Measurements from ENCODE around the gene GRIP2.

The GRIP2 gene

DNA sequence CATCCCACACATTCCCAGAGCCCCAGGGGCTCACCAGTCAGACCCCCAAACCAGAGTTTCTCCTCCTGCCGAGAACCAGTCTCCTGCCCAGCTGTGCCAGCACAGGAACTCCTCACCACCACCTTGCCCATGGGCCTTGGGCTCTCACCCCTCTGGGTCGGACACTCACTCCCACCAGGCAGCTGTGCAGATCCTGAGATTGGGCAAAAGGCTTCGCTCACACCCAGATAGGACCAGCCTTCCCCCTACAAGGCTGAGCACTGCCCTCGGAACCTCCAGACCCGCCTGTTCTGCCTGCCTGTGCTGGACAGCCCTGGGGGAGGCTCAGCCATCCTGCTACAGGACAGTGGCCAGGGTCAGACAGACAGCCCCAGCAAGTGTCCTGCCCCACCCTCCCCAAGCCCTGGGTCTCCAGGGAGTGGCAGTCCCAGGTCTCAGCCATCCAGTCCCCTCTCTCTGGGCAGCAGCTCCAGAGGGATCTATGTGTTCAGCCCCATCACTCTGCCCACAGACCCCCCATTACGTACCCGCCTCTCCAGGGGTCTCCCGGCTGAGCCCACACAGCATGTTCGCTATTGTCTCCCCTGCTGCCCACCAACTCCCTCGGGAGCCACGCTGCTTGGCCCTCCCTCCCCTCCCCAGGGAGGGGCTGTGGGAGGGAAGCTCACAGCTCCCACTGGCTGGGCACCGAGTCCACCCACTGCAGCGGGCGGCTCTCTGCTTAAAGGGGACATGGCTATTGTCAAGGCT is at the start of gene GRIP2:
TSS of gene GRIP2 (minus strand) at position 601 of the 750 bp plus-strand sequence. CDS start at position 567, 34 bp downstream.
- DNase-seq: no peak

- DNase-seq: no peak
These were observed 48.4 kb upstream of the GRIP2 start for GRCh38 chr3:14588425-14589112.

DNA sequence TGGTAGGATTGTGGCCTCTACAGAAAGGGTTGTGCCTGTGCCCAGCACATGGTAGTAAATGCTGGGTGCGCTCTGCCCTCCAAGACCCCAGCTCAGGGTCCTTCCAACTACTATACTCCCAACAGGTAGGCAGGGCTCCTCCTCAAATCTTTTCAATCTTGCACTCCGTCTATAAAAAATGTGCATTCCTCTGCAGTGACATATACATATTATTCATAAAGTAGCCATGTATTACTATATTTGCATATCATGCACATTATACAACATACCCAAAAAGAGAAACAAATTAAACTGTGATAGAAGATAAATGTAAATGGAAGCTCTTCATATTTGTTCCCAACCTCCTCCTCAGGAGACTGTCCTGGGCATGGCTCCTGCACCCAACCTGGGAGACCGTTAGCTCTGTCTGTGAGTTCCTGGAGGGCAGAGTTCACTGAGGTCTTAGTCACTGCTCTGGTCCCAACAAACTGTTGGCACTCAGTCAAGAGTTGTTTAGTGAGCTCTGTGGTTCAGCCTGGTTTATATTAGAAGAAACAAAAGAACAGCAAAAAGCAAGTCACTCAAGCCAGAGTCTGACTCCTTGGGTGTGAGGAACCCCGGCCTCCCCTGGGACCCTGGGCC is 47.7 kb upstream of the GRIP2 start:
- DNase-seq: no peak

DNA sequence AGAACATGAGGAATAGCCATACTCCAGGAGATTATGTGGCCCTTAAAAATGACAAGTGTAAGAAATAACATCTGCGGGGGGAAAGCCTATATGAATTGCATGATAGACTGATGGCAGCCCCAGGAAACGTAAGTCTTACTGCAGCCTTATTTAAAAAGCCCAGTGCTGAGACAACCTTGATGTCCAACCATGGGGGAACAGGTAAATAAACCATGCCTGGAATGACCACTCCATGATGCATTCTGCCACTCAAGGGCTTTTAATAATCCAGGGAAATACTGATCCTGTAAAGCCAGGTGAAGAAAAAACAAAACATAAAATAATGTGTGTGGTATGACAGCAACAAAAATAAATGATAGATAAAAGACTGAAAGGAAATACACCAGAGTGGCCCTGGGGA is 46.5 kb upstream of the GRIP2 start:
- DNase-seq: no peak

- DNase-seq: no peak
These were observed 43.5 kb upstream of the GRIP2 start for GRCh38 chr3:14583548-14584091.

- DNase-seq: no peak
These were observed 41.9 kb upstream of the GRIP2 start for GRCh38 chr3:14582045-14582410.

DNA sequence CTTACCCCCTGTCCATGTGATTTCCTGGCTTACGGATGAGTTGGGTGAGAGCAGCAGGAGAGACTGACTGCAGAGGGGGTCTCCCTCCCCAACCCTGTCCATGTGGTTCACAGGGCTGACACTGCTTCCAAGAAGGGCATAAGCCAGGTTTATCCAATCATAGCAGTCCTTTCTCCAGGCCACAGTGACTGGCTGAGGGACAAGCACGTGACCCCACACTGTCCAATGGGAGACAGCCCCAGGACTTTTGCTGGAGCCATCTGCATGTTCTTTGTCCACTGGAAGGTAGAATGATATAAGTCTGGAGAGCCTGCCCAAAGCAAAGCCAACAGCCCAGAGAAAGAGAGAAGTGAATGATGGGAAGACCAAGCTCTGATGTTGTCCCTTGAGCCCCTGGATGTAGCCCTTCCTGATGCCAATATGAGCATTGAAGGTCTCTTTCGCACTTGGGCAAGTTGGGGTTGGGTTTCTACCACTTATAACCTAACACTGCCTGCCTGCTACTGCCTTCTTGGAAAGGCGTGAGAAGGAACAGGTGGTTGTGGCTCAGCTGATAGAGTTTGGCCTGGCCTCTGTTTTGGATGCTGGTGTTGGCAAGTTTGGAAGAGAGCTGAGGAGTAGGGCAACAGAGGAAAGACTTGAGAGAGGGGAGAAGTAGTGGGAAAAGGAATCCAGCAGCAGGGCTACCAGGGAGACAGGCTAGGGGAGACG is 41.3 kb upstream of the GRIP2 start:
- no peak for DNase-seq

GRCh38 chr3:14577897-14578296 is 37.8 kb upstream of the GRIP2 start:
- no peak for DNase-seq

DNA sequence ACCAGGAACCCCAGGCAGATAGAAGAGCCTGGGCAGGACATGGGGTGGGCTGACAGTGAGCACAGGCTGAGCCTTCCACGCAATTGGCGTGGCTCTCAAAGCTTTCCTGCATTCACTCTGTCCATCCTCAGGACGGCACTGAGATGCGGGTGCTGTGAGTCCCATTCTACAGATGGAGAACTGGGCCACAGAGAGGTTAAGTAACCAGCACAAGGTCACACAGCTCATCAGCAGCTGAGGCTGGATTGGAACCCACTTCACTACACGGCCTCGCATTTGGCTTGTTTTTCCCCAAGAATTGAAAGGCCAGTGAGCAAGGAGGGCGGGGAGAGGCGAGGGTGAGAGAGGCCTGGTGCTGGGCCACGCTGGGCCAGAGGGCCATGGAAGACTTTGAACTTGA is 36.0 kb upstream of the GRIP2 start:
- no peak for DNase-seq

DNA sequence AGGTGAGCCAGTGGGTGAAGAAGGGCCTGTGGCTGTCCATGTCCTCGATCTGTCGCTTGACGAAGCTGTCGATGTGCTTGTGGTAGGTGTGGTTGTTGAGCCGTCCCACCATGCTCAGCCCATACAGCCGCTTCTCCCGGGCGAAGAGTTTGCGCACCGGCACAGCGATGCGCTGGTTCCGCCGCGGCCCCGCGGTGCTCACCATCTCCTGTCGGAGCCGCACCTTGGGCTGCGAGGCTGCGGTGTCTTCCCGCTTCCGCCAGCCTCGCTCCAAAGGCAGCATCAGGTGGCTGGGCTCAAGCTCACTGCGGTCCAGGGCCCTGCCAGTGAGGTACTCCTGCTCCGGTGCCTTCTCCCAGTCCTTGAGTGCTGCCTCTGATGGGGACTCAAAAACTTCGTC is 34.0 kb upstream of the GRIP2 start:
- DNase-seq: no peak

DNA sequence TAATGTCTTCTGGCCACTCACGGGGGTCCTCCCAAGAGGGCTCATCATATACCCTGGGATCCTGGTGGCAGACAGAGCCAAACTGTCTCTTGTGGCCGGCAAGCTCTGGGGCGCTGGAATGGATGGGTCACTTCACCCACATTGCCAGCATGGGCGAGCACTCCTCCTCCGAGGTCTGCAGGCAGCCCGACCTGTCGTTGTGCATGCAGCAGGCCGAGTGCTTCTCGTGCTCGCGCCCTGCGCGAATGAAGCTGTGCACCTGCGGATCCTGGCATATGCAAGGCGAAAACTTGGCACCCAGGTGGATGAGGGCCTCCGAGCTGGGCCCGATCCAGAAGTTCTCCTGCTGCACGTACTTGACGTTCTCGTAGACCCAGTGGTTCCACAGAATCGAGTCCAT is 33.6 kb upstream of the GRIP2 start:
- DNase-seq: no peak

DNA sequence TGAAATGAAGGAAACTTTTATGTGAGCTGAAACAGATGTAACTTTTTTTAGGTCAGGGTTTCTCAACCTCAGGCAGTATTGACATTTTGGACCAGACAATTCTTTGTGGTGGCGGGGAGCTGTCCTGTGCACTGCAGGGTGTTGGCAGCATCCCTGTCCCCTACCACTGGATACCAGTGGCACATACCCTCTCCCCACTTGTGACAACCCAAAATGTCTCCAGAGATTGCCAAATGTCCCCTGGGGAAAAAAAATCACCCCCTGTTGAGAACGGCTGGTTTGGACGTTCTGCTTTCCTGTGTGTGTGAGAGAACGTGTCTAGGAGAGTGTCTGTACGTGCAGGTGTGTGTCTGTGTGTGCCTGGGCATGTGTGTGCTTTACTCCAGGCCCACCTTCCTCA is 30.7 kb upstream of the GRIP2 start:
- no peak for DNase-seq

GRCh38 chr3:14570089-14570488 is 29.9 kb upstream of the GRIP2 start:
- DNase-seq: no peak

GRCh38 chr3:14569474-14570000 is 29.4 kb upstream of the GRIP2 start:
- no peak for DNase-seq

DNA sequence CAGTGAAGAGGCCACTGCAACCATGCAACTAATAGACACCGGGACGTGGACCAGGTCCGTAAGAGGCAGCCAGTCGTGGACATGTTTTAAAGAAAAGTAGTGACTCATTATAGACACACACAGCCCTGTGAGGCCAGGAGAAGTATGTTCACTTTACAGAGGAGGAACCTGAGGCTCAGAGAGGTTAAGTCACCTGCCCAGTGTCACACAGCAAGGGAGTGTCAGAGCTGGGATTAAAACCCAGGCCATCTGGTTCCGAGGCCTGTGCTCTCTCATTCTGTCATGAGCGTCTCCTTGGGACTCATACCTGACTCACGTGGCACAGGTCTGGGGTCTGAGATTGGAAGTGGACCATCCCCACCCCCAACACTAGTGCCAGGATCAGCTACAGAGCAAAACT is 28.1 kb upstream of the GRIP2 start:
- no peak for DNase-seq

DNA sequence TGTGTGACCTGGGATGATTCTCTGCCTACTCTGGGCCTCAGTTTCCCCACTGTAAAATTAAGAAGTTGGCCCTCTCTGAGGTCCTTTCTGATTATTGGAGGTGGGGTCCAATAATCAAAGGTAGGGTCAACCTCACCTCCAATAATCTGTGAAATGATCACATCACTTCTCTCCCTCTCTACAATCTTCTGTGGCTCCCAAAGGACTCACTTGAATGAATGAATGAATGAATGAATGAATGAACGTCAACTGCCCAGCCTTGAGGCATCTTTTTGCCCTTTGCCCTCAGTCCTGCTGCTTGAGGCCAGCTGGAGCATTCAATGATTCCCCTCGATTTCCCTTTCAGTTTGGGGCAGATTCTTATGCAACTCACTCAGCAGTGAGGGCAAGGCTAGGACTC is 26.7 kb upstream of the GRIP2 start:
- DNase-seq: no peak

DNA sequence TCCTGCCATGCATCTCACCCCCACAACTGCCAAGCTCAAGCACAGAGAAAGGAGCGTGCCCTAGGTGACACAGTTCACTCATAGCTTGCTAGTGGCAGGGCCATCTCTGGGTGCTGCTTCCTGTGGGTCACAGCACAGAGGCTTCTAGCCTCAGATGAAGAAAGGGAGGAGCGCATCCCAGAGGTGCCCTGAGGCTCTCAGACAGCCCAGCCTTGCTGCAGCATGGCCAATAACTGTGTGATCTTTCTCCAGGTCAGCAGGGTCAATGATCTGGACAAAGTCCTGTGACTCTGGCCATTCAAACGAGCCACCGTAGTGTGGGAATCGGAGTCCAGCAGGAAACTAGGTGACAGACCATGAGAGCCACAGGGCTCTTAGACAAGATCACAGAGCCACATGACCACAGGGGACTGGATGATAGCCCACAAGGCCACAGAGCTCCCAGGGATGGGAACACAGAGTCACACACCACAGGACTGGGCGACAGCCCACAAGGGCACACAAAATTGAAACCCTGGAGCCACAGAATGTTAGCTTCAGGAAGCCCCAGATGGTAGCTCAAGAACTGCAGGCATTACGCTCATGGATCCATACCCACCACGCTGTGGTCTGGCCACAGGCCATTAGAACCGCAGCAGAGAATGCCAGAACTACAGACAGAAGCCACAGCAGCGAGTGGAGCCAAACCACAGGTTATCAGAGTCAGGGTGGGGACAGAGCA is 25.9 kb upstream of the GRIP2 start:
- DNase-seq: no peak

DNA sequence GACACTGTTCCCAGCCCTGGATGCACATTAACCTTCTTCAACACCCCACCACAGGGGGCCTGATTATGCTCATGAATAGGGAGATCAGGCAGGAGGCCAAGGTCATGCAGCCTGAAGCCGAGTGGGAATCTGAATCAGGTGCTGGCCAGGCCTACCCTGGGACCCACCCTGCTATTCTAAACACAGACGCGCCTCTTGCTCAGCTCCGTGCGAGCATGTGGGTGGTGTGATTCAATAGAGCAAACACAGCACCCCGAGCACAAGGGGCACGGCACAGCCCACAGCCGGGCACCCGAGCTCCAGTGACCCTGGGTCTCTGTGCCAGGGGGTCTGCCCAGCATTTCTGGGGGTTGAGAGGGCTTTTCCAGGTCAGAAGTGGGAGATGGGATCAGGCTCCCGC is 24.6 kb upstream of the GRIP2 start:
- DNase-seq: no peak

DNA sequence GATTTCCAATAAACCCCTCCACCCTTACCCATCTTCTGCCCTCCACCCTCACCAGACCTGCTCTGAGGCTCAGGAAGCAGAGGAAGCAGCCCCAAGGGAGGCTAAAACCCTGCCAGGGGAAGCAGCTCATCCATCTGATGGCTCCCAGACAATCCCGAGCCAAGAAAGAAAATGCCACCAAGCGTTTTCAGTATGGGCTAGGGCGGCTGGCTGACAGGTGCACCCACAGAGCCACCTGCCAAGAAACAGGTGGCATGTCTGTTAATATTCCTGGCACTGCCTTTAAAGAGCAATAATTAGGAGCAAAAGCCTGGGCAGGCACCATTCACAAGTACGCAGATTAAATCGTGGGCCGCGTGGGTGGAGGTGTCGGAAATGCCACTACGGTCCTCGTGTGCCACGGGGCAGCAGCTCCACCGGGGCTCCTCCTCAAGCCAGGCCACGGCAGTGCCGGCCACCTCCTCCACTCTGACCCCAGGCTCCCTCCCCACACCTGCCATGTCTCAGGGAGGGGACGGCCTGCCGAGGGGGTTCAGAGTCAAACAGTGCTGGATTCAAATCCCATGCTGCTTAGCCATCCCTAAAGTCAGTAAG is 23.9 kb upstream of the GRIP2 start:
- no peak for DNase-seq

DNA sequence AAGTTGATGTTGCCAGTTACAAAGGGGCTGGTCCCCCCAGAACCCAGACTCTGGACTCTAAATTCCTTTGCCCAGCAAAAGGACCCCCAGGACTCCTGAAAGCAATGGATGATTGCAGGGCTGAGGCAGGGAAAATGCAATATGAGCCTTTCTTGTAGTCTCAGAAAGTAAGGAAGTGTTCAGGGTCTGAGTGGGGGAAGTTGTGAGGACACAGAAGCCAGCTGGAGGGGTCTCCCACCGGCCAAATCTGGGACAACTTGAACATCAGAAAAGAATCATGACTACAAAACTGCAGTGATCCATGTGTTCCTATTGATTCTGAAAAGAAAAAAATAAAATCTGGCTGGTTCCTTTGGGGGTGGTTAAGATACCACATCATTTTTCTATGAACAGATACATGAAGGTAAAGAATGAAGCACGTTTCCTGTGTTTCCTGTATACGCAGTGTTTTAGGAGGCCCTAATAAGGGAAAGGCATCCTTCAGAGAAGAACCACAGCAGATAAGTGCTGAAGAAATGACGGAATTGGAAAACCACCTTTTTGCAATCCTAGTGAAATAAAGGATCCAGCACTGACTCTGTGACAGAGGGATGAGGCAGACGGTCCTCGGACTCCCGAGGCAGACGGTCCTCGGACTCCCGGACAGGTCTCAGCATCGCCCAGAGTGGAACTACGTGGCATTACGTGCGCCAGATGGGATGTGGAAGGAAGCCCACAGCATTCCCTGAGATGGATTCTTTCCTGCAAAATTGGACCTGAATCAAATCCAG is 22.2 kb upstream of the GRIP2 start:
- no peak for DNase-seq
